GM18502 (cell line): ENCODE measurements around the gene NOSIP.

Experiments
- ATAC-seq: cut with Tn5 transposase; IDR thresholded peaks from one replicate; pipeline ENCODE4 v1.9.1; 2021; ENCODE audit warnings: mild to moderate bottlenecking; ENCODE audit not compliant: unreplicated experiment, poor library complexity

The NOSIP gene

DNA sequence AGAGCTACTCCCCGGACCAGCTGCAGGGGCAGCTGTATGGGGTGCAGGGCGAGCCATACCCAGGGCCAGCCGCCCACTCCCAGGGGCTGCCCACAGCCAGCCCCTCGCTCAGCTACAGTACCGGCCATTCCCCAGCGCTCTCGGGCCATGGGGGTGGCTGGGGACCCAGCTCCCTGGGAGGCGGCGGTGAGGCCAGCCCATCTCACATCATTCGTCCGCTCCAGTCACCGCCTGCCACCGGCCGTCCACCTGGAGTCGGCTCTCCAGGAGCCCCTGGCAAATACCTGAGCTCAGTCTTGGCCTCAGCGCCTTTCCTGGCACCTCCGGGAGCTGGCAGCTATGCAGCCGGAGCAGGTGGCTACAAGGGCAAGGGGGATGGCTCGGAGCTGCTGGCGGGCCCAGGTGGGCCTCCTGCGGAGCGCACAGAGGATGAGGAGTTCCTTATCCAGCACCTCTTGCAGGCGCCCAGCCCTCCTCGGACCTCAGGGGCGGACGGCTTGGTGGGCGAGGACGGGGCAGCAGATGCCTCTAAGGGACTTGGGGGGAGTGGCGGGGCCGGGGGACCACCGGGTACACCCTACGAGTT, 15.6 kb upstream of the NOSIP start:
- ATAC-seq, result no peak

GRCh38 chr19:49594993-49595818, 14.8 kb upstream of the NOSIP start:
- ATAC-seq, result no peak

DNA sequence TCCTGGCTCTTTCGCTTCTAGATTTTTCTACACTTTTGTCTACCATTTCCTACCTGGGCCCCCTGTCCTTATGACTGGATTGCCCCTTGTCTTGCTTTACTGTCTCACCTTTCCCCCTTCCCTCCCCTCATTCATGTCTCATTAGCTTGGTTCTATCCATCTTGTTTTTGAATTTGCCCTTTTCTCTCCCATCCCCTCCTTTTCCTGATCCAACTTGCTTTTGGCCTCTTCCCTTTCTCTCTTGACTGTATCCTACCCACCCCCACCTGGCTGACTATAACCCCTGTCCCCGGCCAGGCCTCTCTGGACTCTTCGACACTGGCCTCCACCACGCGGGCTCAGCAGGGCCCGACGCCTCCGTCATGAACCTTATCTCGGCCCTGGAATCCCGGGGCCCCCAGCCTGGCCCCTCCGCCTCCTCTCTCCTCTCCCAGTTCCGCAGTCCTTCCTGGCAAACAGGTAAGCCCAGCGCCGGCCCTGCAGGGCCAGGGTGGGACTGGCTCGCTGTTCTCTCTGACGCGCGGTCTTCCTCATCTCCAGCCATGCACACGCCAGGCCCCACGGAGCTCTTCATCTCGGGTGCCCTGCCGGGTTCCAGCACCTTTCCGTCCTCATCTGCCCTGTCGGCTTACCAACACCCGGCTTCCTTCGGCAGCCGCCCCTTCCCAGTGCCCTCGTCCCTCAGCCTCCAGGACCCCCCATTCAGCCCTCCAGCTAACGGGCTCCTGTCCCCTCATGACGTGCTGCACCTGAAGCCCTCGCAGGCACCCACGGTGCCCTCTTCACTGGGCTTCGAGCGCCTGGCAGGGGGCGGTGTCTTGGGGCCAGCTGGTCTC, 14.0 kb upstream of the NOSIP start:
- no peak for ATAC-seq

GRCh38 chr19:49593233-49594113, 13.1 kb upstream of the NOSIP start:
- peak; percentile 52 for ATAC-seq

- no peak for ATAC-seq
These were observed 12.3 kb upstream of the NOSIP start for GRCh38 chr19:49592486-49593232.

- no peak for ATAC-seq
These were observed 11.6 kb upstream of the NOSIP start for GRCh38 chr19:49591731-49592485.

DNA sequence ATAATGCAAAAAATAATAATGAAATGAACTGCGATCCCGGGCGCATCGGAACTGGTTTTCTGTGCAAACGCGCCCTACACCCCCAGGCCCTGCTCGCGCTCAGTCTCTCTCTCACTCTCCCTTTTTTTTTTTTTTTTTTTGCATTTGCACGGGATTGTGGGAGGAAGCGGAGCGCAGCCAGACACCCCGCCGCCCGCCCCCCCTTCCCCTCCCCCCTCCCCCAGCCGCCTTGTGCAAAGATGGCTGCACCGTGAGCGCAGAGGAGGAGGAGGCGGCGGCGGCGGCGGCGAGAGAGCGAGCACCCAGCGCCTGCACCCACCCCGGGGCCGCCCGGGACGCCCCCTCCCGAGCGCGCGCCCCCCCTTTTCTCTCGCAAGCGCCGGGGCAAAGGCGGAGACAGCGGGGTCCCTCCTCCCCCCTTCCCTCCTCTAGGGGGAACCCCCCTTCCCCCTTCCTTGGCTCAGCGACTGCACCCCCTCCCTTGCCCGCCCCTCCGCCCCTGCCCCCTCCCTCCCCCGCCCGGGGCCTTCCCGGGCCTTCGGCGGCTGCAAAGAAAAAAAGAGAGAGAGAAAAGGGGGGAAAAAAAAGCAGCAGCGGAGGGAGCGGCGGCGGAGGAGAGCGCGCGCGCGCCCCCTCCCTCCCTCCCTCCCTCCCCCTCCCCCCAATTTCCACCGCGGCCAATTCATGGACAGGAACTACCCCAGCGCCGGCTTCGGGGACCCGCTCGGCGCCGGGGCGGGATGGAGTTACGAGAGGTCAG, 10.8 kb upstream of the NOSIP start, which contains the start of gene PRR12:
Gene PRR12, plus strand, starts transcription at position 212 of the 760 bp plus-strand sequence. Its CDS starts 473 bp downstream, at position 685.
- no peak for ATAC-seq

- peak; percentile 60 for ATAC-seq
These were observed 10.0 kb upstream of the NOSIP start for GRCh38 chr19:49590071-49590970.

DNA sequence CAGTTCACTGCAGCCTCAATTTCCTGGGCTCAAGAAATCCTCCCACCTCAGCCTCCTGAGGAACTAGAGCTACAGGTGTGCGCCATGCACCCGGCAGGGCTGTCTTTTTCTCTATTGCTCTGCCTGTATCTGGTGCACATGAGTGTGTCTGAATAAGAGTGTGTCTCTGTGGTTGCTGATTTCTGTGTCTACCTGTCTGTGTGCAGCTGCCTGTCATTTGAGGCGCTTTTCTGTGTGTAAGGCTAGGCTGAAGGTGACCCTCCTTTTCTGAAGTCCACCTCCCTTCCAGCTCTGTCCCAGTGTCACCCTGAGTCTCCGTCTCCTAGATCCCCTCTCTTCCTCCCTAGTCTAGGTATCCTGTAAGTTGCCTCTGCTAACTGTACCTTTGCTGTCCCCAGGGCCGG, 9.1 kb upstream of the NOSIP start:
- ATAC-seq, result no peak

GRCh38 chr19:49588365-49589122, 8.2 kb upstream of the NOSIP start:
- no peak for ATAC-seq

DNA sequence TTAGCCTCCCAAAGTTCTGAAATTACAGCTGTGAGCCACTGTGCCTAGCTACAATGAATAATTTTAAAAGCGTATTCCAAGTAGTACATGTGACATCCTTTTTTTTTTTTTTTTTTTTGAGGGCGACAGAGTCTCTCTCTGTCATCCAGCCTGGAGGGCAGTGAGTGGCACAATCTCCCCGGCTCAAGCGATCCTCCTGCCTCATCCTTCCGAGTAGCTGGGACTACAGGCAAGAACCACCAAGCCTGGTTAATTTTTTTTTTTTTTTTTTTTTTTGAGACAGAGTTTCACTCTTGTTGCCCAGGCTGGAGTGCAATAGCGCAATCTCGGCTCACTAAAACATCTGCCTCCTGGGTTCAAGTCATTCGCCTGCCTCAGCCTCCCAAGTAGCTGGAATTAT, 6.9 kb upstream of the NOSIP start:
- ATAC-seq, result no peak

DNA sequence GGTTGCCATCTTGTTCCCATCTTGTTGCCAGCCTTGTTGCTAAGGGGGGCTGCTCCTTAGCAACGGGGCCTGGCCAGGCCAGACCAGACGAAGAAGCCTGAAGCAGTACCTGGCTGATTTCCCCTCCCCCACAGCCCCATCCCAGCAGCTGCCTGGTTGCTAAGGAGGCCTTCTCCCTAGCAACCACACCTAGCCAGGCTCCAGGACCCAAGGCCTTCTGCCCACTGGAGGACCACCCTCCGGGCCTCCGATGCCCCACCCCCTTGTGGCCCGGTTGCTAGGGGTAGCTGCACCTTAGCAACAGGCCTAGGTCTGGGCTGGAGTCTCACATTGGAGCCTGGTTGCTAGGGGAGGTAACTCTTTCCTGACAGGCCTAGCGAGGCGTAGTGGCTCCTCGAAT, 4.7 kb upstream of the NOSIP start:
- ATAC-seq, result no peak

- ATAC-seq, result no peak
These were observed 2.9 kb upstream of the NOSIP start for GRCh38 chr19:49583239-49583638.

DNA sequence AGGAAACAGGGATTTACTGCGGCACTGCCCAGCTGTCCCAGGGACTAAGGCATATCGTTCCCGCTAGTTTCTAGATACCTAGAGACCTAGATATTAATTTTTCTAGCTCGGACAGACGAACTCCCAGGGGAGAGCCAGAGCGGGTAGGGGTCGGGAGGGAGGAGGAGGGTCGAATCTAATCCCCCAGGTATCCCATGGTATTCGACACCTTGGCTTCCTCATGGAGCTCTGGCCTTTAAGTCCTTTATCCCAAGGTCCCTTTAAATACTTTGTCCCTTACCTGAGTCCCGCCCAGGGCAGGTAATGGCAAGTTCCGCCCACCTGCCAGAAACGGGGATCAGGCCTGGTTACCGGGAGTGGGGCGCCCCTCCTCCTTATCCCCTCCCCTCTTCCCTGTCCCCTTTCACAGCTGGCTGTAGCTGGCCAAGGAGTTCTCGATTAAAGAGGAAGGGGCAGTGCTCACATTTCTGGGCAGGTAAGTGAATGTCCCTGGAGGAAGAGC, 702 bp upstream of the NOSIP start, which contains the start of gene PRRG2:
Gene PRRG2, plus strand, starts transcription at position 310 of the 502 bp plus-strand sequence. CDS start 1,904 bp downstream, outside the sequence.
- no peak for ATAC-seq

- ATAC-seq, result no peak
These were observed 451 bp downstream of the NOSIP start for GRCh38 chr19:49579947-49580263.

GRCh38 chr19:49579193-49579592, 1.2 kb downstream of the NOSIP start:
- no peak for ATAC-seq
